ENCODE data around the gene NFIX.
"Not testable (repeated sequence)": the region's sequence is repeated elsewhere in the genome, so short reads cannot be mapped to it uniquely, and the experiment has no call there.

The NFIX gene

GRCh38 chr19:12959481-12959880 lies 35.8 kb upstream of the NFIX start:
- DNase-seq, result no peak

- DNase-seq, result peak; percentile 84
Observed at GRCh38 chr19:12965017-12965811, 30.1 kb upstream of the NFIX start.

- no peak for DNase-seq
Observed at GRCh38 chr19:12965812-12966135, 29.5 kb upstream of the NFIX start.

- DNase-seq, result no peak
Observed at GRCh38 chr19:12967907-12968306, 27.4 kb upstream of the NFIX start.

- DNase-seq, result no peak
Observed at GRCh38 chr19:12969292-12969988, 25.8 kb upstream of the NFIX start, which contains the start of gene DAND5. Gene DAND5, plus strand, starts transcription at chr19:12969576. Its CDS starts 85 bp downstream, at chr19:12969661.

GRCh38 chr19:12970070-12970820 lies 25.0 kb upstream of the NFIX start:
- DNase-seq, result no peak

GRCh38 chr19:12973236-12973635 lies 22.0 kb upstream of the NFIX start:
- no peak for DNase-seq

- DNase-seq, result no peak
Observed at GRCh38 chr19:12974301-12975220, 20.7 kb upstream of the NFIX start.

GRCh38 chr19:12975221-12975741 lies 20.0 kb upstream of the NFIX start:
- DNase-seq, result no peak

GRCh38 chr19:12976109-12976508 lies 19.2 kb upstream of the NFIX start:
- DNase-seq, result not testable (repeated sequence)

- no peak for DNase-seq
Observed at GRCh38 chr19:12979974-12980373, 15.3 kb upstream of the NFIX start.

GRCh38 chr19:12982648-12983047 lies 12.6 kb upstream of the NFIX start:
- no peak for DNase-seq

GRCh38 chr19:12983091-12983490 lies 12.2 kb upstream of the NFIX start:
- no peak for DNase-seq

GRCh38 chr19:12983542-12984142 lies 11.6 kb upstream of the NFIX start:
- peak; percentile 86 for DNase-seq

- DNase-seq, result no peak
Observed at GRCh38 chr19:12984143-12984627, 11.1 kb upstream of the NFIX start.

GRCh38 chr19:12984683-12985048 lies 10.6 kb upstream of the NFIX start:
- DNase-seq, result no peak

GRCh38 chr19:12985049-12985776 lies 10.1 kb upstream of the NFIX start:
- DNase-seq, result peak; percentile 84

GRCh38 chr19:12986726-12987125 lies 8.5 kb upstream of the NFIX start:
- DNase-seq, result no peak

- no peak for DNase-seq
Observed at GRCh38 chr19:12987190-12987589, 8.1 kb upstream of the NFIX start.

GRCh38 chr19:12987781-12988180 lies 7.5 kb upstream of the NFIX start:
- no peak for DNase-seq

GRCh38 chr19:12990431-12990830 lies 4.8 kb upstream of the NFIX start:
- DNase-seq, result no peak
